Embryonic facial prominence (tissue), 1 donor: ENCODE measurements around the gene ARHGEF4.

ENCODE experiments used
- DNase-seq: peaks from one replicate; pipeline ENCODE4 v3.0.0-alpha.2; 2016; ENCODE audit errors: extremely low spot score

The ARHGEF4 gene

GRCh38 chr2:130915595-130916437 is 79.1 kb downstream of the ARHGEF4 start:
- no peak for DNase-seq

- no peak for DNase-seq
These were observed 79.7 kb downstream of the ARHGEF4 start for GRCh38 chr2:130916438-130916705.

GRCh38 chr2:130917006-130917688 is 80.4 kb downstream of the ARHGEF4 start:
- DNase-seq: no peak

GRCh38 chr2:130918393-130918792 is 81.7 kb downstream of the ARHGEF4 start:
- DNase-seq: no peak

GRCh38 chr2:130920415-130921163 is 83.9 kb downstream of the ARHGEF4 start:
- DNase-seq: peak; percentile 7

- no peak for DNase-seq
These were observed 84.4 kb downstream of the ARHGEF4 start for GRCh38 chr2:130921164-130921476.

GRCh38 chr2:130922417-130922816 is 85.7 kb downstream of the ARHGEF4 start:
- no peak for DNase-seq

GRCh38 chr2:130928385-130928784 is 91.7 kb downstream of the ARHGEF4 start:
- DNase-seq: no peak

GRCh38 chr2:130930740-130931659 is 94.3 kb downstream of the ARHGEF4 start:
- no peak for DNase-seq

- no peak for DNase-seq
These were observed 96.8 kb downstream of the ARHGEF4 start for GRCh38 chr2:130933501-130933900.

- DNase-seq: no peak
These were observed 99.7 kb downstream of the ARHGEF4 start for GRCh38 chr2:130936451-130936850.

- no peak for DNase-seq
These were observed 111.3 kb downstream of the ARHGEF4 start for GRCh38 chr2:130947967-130948366.

- DNase-seq: no peak
These were observed 113.2 kb downstream of the ARHGEF4 start for GRCh38 chr2:130949954-130950353.

- DNase-seq: no peak
These were observed 114.3 kb downstream of the ARHGEF4 start for GRCh38 chr2:130951018-130951417.

GRCh38 chr2:130954873-130955272 is 118.2 kb downstream of the ARHGEF4 start:
- no peak for DNase-seq

- DNase-seq: no peak
These were observed 121.2 kb downstream of the ARHGEF4 start for GRCh38 chr2:130957915-130958314.

- DNase-seq: no peak
These were observed 126.6 kb downstream of the ARHGEF4 start for GRCh38 chr2:130963196-130963848.

- DNase-seq: no peak
These were observed 127.4 kb downstream of the ARHGEF4 start for GRCh38 chr2:130963849-130964793.

- no peak for DNase-seq
These were observed 128.2 kb downstream of the ARHGEF4 start for GRCh38 chr2:130964931-130965330.

- no peak for DNase-seq
These were observed 129.5 kb downstream of the ARHGEF4 start for GRCh38 chr2:130966149-130966774.
